HepG2 (cell line): ENCODE measurements around the gene ARHGEF3. TPM values are rescaled to one million over a fixed set of nuclear protein-coding genes. Genes with fewer than 3 reads are reported as not detected.

Experiments used
- ATAC-seq: fragments of 200-7000 bp; cut with Tn5 transposase; 3 replicates; pipeline ENCODE4 v1.9.1; 2020; ENCODE audit warnings: mild to moderate bottlenecking, moderate library complexity
- BruUV-seq: library from RNA; stranded (reverse); fragments of 400-500 nt; replicated peaks from 2 replicates; lab custom pipeline; 2021; lab: Mats Ljungman, UMichigan
- CTCF ChIA-PET: fragments of 300-600 bp; formaldehyde crosslinking; extraction: SDS; loops from one replicate; lab custom pipeline; 2021; ENCODE audit warnings: low total read pairs, inconsistent platforms, low intra/inter-chr PET ratio; lab: Yijun Ruan, JAX
- POLR2A ChIA-PET: fragments of 350-600 bp; sonication (Branson Sonifier 250); formaldehyde crosslinking; loops from one replicate; lab custom pipeline; 2020; ENCODE audit warnings: antibody characterized with exemption, inconsistent platforms; lab: Yijun Ruan, JAX
- DNase-seq: peaks from one replicate; pipeline ENCODE4 v3.0.0-alpha.2; 2015; ENCODE audit warnings: low spot score
- FAIRE-seq: peaks from 3 replicates; lab custom pipeline; 2011; peaks lifted over from hg19 to GRCh38; lab: Jason Lieb, UNC
- H2AFZ ChIP-seq: one replicate; pipeline ENCODE4 v1.6.1; 2011; ENCODE audit warnings: low read length, inconsistent platforms
- H3K27ac ChIP-seq: fragments of 300-600 bp; 3 replicates; pipeline ENCODE4 v1.8.0; 2011; ENCODE audit warnings: mixed run types, mild to moderate bottlenecking, mixed read lengths, low read length, inconsistent platforms; ENCODE audit not compliant: insufficient read depth; ENCODE audit errors: extremely low read length
- H3K27me3 ChIP-seq, 2 experiments: fragments of 200-600 bp in 1 of 2; 2 replicates in 1 of 2; 3 replicates in 1 of 2; pipeline versions ENCODE4 v1.6.0 to v1.8.0; 2011; ENCODE audit warnings: low read length in 2 of 2, mild to moderate bottlenecking in 2 of 2, moderate library complexity in 2 of 2, inconsistent platforms in 1 of 2; ENCODE audit not compliant: insufficient read depth in 2 of 2, control insufficient read depth in 1 of 2
- H3K36me3 ChIP-seq, 2 experiments: fragments of 200-600 bp in 1 of 2; replicated peaks in 1 of 2; 2 replicates in 1 of 2; 3 replicates in 1 of 2; pipeline versions ENCODE4 v1.5.1 to v1.8.0; 2011; ENCODE audit warnings: low read length in 2 of 2, inconsistent platforms in 1 of 2; ENCODE audit not compliant: insufficient read depth in 2 of 2, control insufficient read depth in 1 of 2
- H3K4me1 ChIP-seq: 2 replicates; pipeline ENCODE4 v1.5.1; 2012; ENCODE audit warnings: low read length, inconsistent platforms; ENCODE audit not compliant: insufficient read depth
- H3K4me2 ChIP-seq: 2 replicates; pipeline ENCODE4 v1.6.0; 2011; ENCODE audit warnings: low read depth, low read length, inconsistent platforms
- H3K4me3 ChIP-seq, 3 experiments: fragments of 200-600 bp in 1 of 3; sonication (generic), shearing (Covaris generic) in 1 of 3; replicated peaks in 1 of 3; 2 replicates each; pipeline ENCODE4 v1.5.1; 2011 to 2016; ENCODE audit warnings: low read length in 3 of 3, inconsistent platforms in 2 of 3, low read depth in 2 of 3, mild to moderate bottlenecking in 2 of 3, control low read depth in 1 of 3, mixed read lengths in 1 of 3; ENCODE audit not compliant: insufficient read depth in 1 of 3
- H3K79me2 ChIP-seq: one replicate; pipeline ENCODE4 v1.6.1; 2011; ENCODE audit warnings: low read length, inconsistent platforms; ENCODE audit not compliant: insufficient read depth
- H3K9ac ChIP-seq: 2 replicates; pipeline ENCODE4 v1.6.0; 2011; ENCODE audit warnings: mild to moderate bottlenecking, low read depth, low read length, inconsistent platforms; ENCODE audit not compliant: insufficient read depth
- H3K9me3 ChIP-seq: 2 replicates; pipeline ENCODE4 v1.5.1; 2012; ENCODE audit warnings: mild to moderate bottlenecking, low read length
- H4K20me1 ChIP-seq: 2 replicates; pipeline ENCODE4 v1.6.0; 2011; ENCODE audit warnings: inconsistent platforms, mild to moderate bottlenecking, low read length, moderate library complexity; ENCODE audit not compliant: insufficient read depth
- ELF1 ChIP-seq: sonication (generic); formaldehyde crosslinking; IDR thresholded peaks from 2 replicates; pipeline ENCODE4 v1.4.0; 2020; ENCODE audit warnings: missing genetic modification reagents
- ETV5 ChIP-seq: IDR thresholded peaks from 2 replicates; pipeline ENCODE4 v1.6.1; 2018; ENCODE audit warnings: missing biosample characterization, missing genetic modification reagents, inconsistent platforms, borderline replicate concordance
- EZH2 ChIP-seq: conservative IDR thresholded peaks from 2 replicates; pipeline ENCODE4 v1.6.1; 2012; ENCODE audit warnings: mild to moderate bottlenecking, low read depth, low read length, moderate library complexity
- HOXA3 ChIP-seq: sonication (generic); formaldehyde crosslinking; IDR thresholded peaks from 2 replicates; pipeline ENCODE4 v1.5.0; 2020; ENCODE audit warnings: missing genetic modification reagents
- RFX1 ChIP-seq: fragments of 450-650 bp; IDR thresholded peaks from 2 replicates; pipeline ENCODE4 v1.6.1; 2017
- SATB2 ChIP-seq: sonication (generic); formaldehyde crosslinking; IDR thresholded peaks from 2 replicates; pipeline ENCODE4 v1.5.0; 2020; ENCODE audit warnings: missing genetic modification reagents
- SMAD3 ChIP-seq: sonication (generic); formaldehyde crosslinking; IDR thresholded peaks from 2 replicates; pipeline ENCODE4 v1.4.0; 2020; ENCODE audit warnings: missing genetic modification reagents
- SRSF4 ChIP-seq: fragments of 200-400 bp; formaldehyde crosslinking; IDR thresholded peaks from one replicate; pipeline ENCODE4 v1.6.1; 2018; ENCODE audit warnings: mild to moderate bottlenecking, low read depth, low read length, moderate library complexity; ENCODE audit not compliant: poor library complexity, severe bottlenecking
- ZNF225 ChIP-seq: sonication (generic); formaldehyde crosslinking; IDR thresholded peaks from 2 replicates; pipeline ENCODE4 v1.4.0; 2020; ENCODE audit warnings: mild to moderate bottlenecking, missing genetic modification reagents
- ZNF251 ChIP-seq: sonication (generic); formaldehyde crosslinking; IDR thresholded peaks from 2 replicates; pipeline ENCODE4 v1.9.0; 2021; ENCODE audit warnings: mild to moderate bottlenecking, missing genetic modification reagents
- ZNF331 ChIP-seq: sonication (generic); formaldehyde crosslinking; IDR thresholded peaks from 2 replicates; pipeline ENCODE4 v1.4.0; 2020; ENCODE audit warnings: missing genetic modification reagents
- ZNF44 ChIP-seq: sonication (generic); formaldehyde crosslinking; IDR thresholded peaks from 2 replicates; pipeline ENCODE4 v1.5.1; 2020; ENCODE audit warnings: mild to moderate bottlenecking, missing genetic modification reagents
- ZNF484 ChIP-seq: sonication (generic); formaldehyde crosslinking; IDR thresholded peaks from 2 replicates; pipeline ENCODE4 v1.5.1; 2020; ENCODE audit warnings: mild to moderate bottlenecking, low read depth, missing genetic modification reagents, borderline replicate concordance
- ZNF644 ChIP-seq: IDR thresholded peaks from 2 replicates; pipeline ENCODE4 v1.6.1; 2016; ENCODE audit warnings: low read depth
- ZNF678 ChIP-seq: sonication (generic); formaldehyde crosslinking; IDR thresholded peaks from 2 replicates; pipeline ENCODE4 v1.4.0; 2020; ENCODE audit warnings: mild to moderate bottlenecking, missing genetic modification reagents
- ZNF737 ChIP-seq: sonication (generic); formaldehyde crosslinking; IDR thresholded peaks from 2 replicates; pipeline ENCODE4 v1.5.0; 2020; ENCODE audit warnings: missing genetic modification reagents, mild to moderate bottlenecking, borderline replicate concordance
- WGBS: methylation state at CpG from one replicate; pipeline ENCODE4 v1.1.6; 2017; ENCODE audit warnings: low lambda C conversion rate; 5-methylcytosine and 5-hydroxymethylcytosine counted together
- in situ Hi-C: cut with HindIII; loops from 2 replicates; pipeline ENCODE4 v1.10.0; 2017; ENCODE audit warnings: low pct_unique_long_range_greater_than_20kb; ENCODE audit not compliant: extremely low pct_ligation_motif_present
- intact Hi-C: fragments of 100-400 bp; cut with micrococcal nuclease; formaldehyde crosslinking; loops from one replicate; pipeline ENCODE4 v1.10.0; 2022; ENCODE audit not compliant: unreplicated experiment
- polyA plus RNA-seq, 8 experiments: library from polyadenylated mRNA; depleted of rRNA in 3 of 8; stranded (reverse) in 7 of 8; unstranded in 1 of 8; fragments of >200 nt; fragmentation: Illumina TruSeq in 4 of 8; extraction: Trizol in 4 of 8; gene quantifications; 2 replicates each; pipeline versions ENCODE4 v1.2.1 to v1.2.3, GENCODE V29; 2011 to 2016; ENCODE audit warnings: low read depth in 4 of 8, missing spikeins in 1 of 8, mixed read lengths in 1 of 8; ENCODE audit not compliant: insufficient read depth in 1 of 8
- total RNA-seq, 5 experiments: library from RNA; depleted of rRNA; stranded (reverse); fragments of >200 nt; fragmentation: Illumina TruSeq; extraction: Trizol; gene quantifications; 2 replicates each; pipeline ENCODE4 v1.2.3, GENCODE V29; 2016; ENCODE audit warnings: low read depth in 1 of 5
- TF ChIP-seq, protein P1 (sequence below): sonication (generic); formaldehyde crosslinking; IDR thresholded peaks from 2 replicates; pipeline ENCODE4 v1.8.0; 2022; ENCODE audit warnings: missing genetic modification reagents, mild to moderate bottlenecking, moderate library complexity, borderline replicate concordance
- TF ChIP-seq, protein P2 (sequence below): IDR thresholded peaks from 2 replicates; pipeline ENCODE4 v1.6.1; 2018; ENCODE audit warnings: missing genetic modification reagents, mild to moderate bottlenecking, missing compliant biosample characterization

ARHGEF3 gene
- total and polyA plus RNA-seq, 2 of the 13 experiments (the other 11 are each of a cell fraction or from before 2014, with no cell fraction given) = 14.8 to 23.1 TPM

DNA sequence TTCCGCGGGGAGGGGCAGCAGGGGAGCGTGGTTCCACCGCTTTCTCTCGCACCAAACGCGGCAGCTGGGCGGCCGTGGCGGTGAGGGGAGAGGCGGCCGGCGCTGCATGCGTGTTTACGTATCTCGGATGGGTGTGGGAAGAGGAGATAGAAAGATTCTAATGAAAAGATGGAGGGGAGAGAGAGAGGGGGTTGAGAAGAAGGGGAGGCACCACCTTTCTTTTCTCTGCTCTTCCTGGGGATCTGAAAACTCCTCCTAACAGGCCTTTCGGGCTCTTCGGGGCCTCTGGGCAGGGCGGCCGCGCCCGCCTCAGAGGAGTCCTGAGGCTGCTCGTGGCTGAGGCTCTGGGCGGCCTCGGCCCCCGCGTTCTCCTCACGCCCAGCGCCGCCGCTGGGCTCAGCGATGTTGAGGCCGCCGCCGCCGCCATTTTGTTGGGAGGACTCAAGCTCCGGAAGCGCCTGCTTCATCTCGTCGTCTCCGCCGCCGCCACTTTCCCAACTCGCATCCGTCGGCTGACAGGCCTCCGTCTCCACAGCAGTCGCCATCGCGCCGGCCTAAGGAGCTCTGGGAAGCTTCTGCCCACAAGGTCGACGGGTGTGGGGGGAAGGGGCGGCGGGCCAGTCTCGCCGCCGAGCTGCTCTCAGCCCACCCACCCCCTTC lies 119.2 kb downstream of the ARHGEF3 start (continued):
- TF ChIP-seq, protein P1, sequence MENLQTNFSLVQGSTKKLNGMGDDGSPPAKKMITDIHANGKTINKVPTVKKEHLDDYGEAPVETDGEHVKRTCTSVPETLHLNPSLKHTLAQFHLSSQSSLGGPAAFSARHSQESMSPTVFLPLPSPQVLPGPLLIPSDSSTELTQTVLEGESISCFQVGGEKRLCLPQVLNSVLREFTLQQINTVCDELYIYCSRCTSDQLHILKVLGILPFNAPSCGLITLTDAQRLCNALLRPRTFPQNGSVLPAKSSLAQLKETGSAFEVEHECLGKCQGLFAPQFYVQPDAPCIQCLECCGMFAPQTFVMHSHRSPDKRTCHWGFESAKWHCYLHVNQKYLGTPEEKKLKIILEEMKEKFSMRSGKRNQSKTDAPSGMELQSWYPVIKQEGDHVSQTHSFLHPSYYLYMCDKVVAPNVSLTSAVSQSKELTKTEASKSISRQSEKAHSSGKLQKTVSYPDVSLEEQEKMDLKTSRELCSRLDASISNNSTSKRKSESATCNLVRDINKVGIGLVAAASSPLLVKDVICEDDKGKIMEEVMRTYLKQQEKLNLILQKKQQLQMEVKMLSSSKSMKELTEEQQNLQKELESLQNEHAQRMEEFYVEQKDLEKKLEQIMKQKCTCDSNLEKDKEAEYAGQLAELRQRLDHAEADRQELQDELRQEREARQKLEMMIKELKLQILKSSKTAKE = no peak
- peak; percentile 47 for TF ChIP-seq ETV5
- TF ChIP-seq SATB2 (CRISPR knock-in tag) = no peak
- no peak for TF ChIP-seq EZH2

DNA sequence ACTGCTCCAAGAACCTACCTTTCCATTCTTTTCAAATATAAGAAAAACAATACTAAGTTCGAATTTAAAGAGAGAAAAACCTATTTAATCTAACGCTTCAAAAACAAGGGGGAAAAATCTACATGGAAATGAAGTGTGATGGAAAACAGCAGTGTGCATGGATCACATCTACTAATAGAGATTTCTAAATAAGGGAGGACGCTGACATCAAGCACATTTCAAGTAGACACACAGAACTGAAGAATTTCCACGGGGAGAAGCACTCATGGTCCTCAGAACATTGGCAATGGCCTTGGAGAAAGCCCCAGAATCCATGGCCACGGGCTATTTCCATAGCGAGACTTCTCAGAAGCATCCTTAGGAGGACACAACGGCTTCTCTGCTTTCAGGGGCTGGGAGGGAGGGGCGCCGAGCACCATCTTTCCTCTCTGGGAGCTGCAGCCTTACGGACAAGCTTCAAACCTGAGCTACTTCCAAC lies 119.7 kb downstream of the ARHGEF3 start:
- POLR2A ChIA-PET = interaction anchor here (0.6 to 2.0 kb wide), 9 partner anchors 8 to 309 kb away, joined by 3 to 15 read pairs (median 4); partner anchors contain the start of gene ARHGEF3
- H3K4me1 ChIP-seq = peaks cover 42% of the 10 kb centered on the region
- no peaks in the 10 kb centered on the region for H3K9me3 ChIP-seq
- peak overlapping the region; percentile 86 for H3K4me2 ChIP-seq
- no peaks in the 10 kb centered on the region; a peak in 1 of 5 replicates for H3K36me3 ChIP-seq
- CTCF ChIA-PET = no interaction called here
- no peak for TF ChIP-seq ZNF678 (CRISPR knock-in tag)
- no peak for TF ChIP-seq ZNF737 (CRISPR knock-in tag)
- TF ChIP-seq, protein P2, sequence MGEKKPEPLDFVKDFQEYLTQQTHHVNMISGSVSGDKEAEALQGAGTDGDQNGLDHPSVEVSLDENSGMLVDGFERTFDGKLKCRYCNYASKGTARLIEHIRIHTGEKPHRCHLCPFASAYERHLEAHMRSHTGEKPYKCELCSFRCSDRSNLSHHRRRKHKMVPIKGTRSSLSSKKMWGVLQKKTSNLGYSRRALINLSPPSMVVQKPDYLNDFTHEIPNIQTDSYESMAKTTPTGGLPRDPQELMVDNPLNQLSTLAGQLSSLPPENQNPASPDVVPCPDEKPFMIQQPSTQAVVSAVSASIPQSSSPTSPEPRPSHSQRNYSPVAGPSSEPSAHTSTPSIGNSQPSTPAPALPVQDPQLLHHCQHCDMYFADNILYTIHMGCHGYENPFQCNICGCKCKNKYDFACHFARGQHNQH (CRISPR knock-in tag) = no peak
- no peak for TF ChIP-seq ZNF225
- TF ChIP-seq ELF1 = 0 out of 2 replicates have a peak, but pooled peaks have one; percentile 25
- TF ChIP-seq SMAD3 = peak; percentile 10
- TF ChIP-seq ZNF331 = 0 out of 2 replicates have a peak, but pooled peaks have one; percentile 9
- no peak for TF ChIP-seq HOXA3 (CRISPR knock-in tag)
- TF ChIP-seq RFX1 = no peak
- no peak for TF ChIP-seq ZNF484 (CRISPR knock-in tag)
- TF ChIP-seq SRSF4 = no peak
- no peak for TF ChIP-seq ZNF251
- 0 out of 2 replicates have a peak, but pooled peaks have one; percentile 20 for TF ChIP-seq ZNF644 (CRISPR knock-in tag)
- TF ChIP-seq ZNF44 (CRISPR knock-in tag) = no peak
- FAIRE-seq = no peak
- no peak overlapping the region for H2AFZ ChIP-seq
- in situ Hi-C loops (no loop called here), intact Hi-C loops (no loop called here)
- no peaks in the 10 kb centered on the region for H3K27me3 ChIP-seq
- peak overlapping the region; percentile 97 for H3K9ac ChIP-seq
- peaks cover 40% of the 10 kb centered on the region for H3K79me2 ChIP-seq
- WGBS = 7% methylated on average over 7 of the region's 10 CpGs
- peak overlapping the region; percentile 73 to 86 (median 78) for H3K4me3 ChIP-seq
- H3K27ac ChIP-seq = peak overlapping the region; percentile 97
- ATAC-seq = peak; percentile 6; the same call in 1 of the 3 replicates
- peak; percentile 59 for DNase-seq
- BruUV-seq = no TSS peak
- no peaks in the 10 kb centered on the region for H4K20me1 ChIP-seq
